ENCODE measurements around the gene MRPL22. TPM values are rescaled to one million over a fixed set of nuclear protein-coding genes. Genes with fewer than 3 reads are reported as not detected.
"Not testable (repeated sequence)": the region's sequence is repeated elsewhere in the genome, so short reads cannot be mapped to it uniquely, and the experiment has no call there.

The MRPL22 gene
- polyA plus RNA-seq, 4 donors = 33.6 to 63.5 (median 59.2) TPM

DNA sequence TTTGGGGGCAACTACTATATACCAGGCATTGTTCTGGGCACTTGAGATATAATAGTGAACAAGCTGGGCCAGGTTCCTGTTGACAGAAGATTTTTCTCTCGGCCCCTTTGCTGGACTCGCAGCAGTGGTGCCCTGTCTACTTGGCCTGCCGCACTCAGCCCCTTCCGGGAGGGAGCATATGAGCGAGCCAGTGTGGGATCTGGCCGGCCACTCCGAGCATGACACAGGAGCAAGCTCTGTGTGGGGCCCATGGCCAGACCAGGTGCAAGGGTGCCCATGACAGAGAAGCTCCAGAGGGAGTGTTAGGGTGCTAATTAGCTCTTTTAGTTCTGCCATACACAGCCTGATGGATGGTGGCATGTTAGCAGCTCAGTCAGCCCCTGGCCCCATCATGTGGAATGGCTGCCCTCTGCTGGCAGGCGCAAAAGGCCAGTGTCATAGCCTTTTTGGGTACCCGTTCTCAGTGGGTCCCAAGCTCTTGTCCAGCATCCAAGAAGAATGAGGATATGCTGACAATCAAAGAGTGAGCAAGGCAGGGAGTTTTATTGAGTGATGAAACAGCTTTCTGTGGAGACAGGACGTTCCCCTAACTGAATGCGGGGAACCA is 63.4 kb downstream of the MRPL22 start:
- Histone ChIP-seq H3K9me3 (ENCODE audit: control insufficient read depth in 2 of 2, insufficient read depth in 1 of 2, low read depth in 1 of 2, low read length in 1 of 2) (peaks cover 0 to 2% of the 10 kb centered on the region in 2 donors), H3K27ac (ENCODE audit: low read depth in 1 of 3, low read length in 2 of 3) (no peak overlapping the region), H3K4me1 (ENCODE audit: control insufficient read depth in 3 of 3, insufficient read depth in 2 of 3, low read depth in 1 of 3, low read length in 2 of 3) (no peaks in the 10 kb centered on the region), H3K4me3 (ENCODE audit: low read depth in 1 of 3, low read length in 3 of 3) (no peak overlapping the region), H3K27me3 (ENCODE audit: control insufficient read depth in 3 of 3, insufficient read depth in 3 of 3, low read length in 3 of 3) (no peaks in the 10 kb centered on the region), H3K36me3 (ENCODE audit: control insufficient read depth in 3 of 3, insufficient read depth in 2 of 3, low read depth in 1 of 3, low read length in 3 of 3) (no peaks in the 10 kb centered on the region)
- WGBS, 3 donors = 78 to 87% (median 84%) methylated on average over 11 of the region's 11 CpGs
- DNase-seq = peak; percentile 9 to 21
- no peak for FAIRE-seq

DNA sequence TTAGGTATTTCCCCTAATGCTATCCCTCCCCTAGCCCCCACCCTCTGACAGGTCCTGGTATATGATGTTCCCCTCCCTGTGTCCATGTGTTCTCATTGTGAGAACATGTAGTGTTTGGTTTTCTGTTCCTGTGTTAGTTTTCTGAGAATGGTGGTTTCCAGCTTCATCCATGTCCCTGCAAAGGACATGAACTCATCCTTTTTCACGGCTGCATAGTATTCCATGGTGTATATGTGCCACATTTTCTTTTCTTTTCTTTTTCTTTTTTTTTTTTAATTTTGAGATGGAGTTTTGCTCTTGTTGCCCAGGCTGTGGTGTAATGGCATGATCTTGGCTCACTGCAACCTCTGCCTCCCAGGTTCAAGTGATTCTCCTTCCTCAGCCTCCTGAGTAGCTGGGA is 65.4 kb downstream of the MRPL22 start:
- H3K4me3 ChIP-seq (ENCODE audit: low read depth in 1 of 3, low read length in 3 of 3); FAIRE-seq; H3K9me3 ChIP-seq (ENCODE audit: control insufficient read depth in 2 of 2, insufficient read depth in 1 of 2, low read depth in 1 of 2, low read length in 1 of 2); H3K36me3 ChIP-seq (ENCODE audit: control insufficient read depth in 3 of 3, insufficient read depth in 2 of 3, low read depth in 1 of 3, low read length in 3 of 3); H3K27ac ChIP-seq (ENCODE audit: low read depth in 1 of 3, low read length in 2 of 3); DNase-seq; H3K4me1 ChIP-seq (ENCODE audit: control insufficient read depth in 3 of 3, insufficient read depth in 2 of 3, low read depth in 1 of 3, low read length in 2 of 3); H3K27me3 ChIP-seq (ENCODE audit: control insufficient read depth in 3 of 3, insufficient read depth in 3 of 3, low read length in 3 of 3): not testable (repeated sequence)
- 85 to 100% (median 86%) methylated on average over 1 of the region's 1 CpG for WGBS, 3 donors

DNA sequence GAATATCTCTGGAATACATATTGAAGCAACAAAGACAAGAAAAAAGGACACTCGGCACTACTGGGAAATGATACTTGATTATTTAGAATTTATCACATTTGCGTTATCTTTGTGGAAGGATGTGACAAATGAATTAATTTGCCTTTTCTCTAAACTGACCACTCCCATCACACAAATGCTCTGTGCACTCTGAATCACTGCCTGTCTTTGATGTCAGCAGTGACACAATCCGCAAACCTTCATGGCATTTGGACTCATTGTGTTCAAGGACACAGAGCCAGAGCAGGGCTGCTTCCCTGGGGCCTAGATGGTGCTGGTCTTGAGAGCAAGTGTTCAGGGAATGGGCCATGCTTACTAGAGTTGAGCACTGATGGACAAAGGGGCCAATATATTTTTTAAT is 67.8 kb downstream of the MRPL22 start:
- Histone ChIP-seq H3K27me3 (ENCODE audit: control insufficient read depth in 3 of 3, insufficient read depth in 3 of 3, low read length in 3 of 3) (no peaks in the 10 kb centered on the region), H3K36me3 (ENCODE audit: control insufficient read depth in 3 of 3, insufficient read depth in 2 of 3, low read depth in 1 of 3, low read length in 3 of 3) (no peaks in the 10 kb centered on the region), H3K27ac (ENCODE audit: low read depth in 1 of 3, low read length in 2 of 3) (no peak overlapping the region), H3K9me3 (ENCODE audit: control insufficient read depth in 2 of 2, insufficient read depth in 1 of 2, low read depth in 1 of 2, low read length in 1 of 2) (peaks cover 0 to 4% of the 10 kb centered on the region in 2 donors), H3K4me1 (ENCODE audit: control insufficient read depth in 3 of 3, insufficient read depth in 2 of 3, low read depth in 1 of 3, low read length in 2 of 3) (no peaks in the 10 kb centered on the region), H3K4me3 (ENCODE audit: low read depth in 1 of 3, low read length in 3 of 3) (no peak overlapping the region)
- DNase-seq = no peak
- 79 to 89% (median 85%) methylated on average over 3 of the region's 3 CpGs for WGBS, 3 donors
- FAIRE-seq = no peak

DNA sequence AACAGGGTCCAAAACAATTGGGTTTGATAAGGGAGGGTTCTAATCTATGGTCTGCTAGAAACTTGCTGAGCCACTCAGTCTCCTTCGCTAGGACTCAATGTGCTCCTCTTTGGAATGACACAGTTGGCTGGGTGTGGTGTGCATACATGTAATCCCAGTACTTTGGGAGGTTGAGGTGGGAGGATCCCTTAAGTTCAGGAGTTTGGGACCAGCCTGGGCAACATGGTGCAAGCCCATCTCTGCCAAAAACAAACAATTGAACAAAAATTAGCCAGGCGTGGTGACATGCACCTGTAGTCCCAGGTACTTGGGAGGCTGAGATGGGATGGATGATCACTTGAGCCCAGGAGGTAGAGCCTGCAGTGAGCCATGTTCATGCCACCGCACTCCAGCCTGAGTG is 70.0 kb downstream of the MRPL22 start:
- WGBS, 3 donors = 80 to 88% (median 88%) methylated on average over 3 of the region's 3 CpGs
- Histone ChIP-seq H3K4me1 (ENCODE audit: control insufficient read depth in 3 of 3, insufficient read depth in 2 of 3, low read depth in 1 of 3, low read length in 2 of 3) (no peaks in the 10 kb centered on the region), H3K36me3 (ENCODE audit: control insufficient read depth in 3 of 3, insufficient read depth in 2 of 3, low read depth in 1 of 3, low read length in 3 of 3) (no peaks in the 10 kb centered on the region), H3K4me3 (ENCODE audit: low read depth in 1 of 3, low read length in 3 of 3) (no peak overlapping the region), H3K9me3 (ENCODE audit: control insufficient read depth in 2 of 2, insufficient read depth in 1 of 2, low read depth in 1 of 2, low read length in 1 of 2) (peaks cover 0 to 4% of the 10 kb centered on the region in 2 donors), H3K27ac (ENCODE audit: low read depth in 1 of 3, low read length in 2 of 3) (no peak overlapping the region), H3K27me3 (ENCODE audit: control insufficient read depth in 3 of 3, insufficient read depth in 3 of 3, low read length in 3 of 3) (no peaks in the 10 kb centered on the region)
- DNase-seq (no peak), FAIRE-seq (no peak)

DNA sequence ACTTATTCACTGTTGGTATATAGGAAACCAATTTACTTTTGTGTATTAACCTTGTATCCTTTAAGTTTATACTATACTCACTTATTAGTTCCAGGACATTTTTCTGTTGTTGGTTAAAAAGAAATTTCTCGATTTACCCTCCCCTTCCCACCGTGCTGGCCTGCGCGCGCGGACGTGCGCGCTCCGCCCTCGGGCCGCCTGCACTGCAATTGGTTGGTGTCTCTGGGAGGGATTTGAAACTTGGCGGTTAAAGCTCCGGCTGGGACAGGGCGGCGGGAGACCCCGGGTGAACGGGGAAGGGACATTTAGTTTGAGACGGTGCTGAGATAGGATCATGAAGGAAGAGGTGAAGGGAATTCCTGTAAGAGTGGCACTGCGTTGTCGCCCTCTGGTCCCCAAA is 72.7 kb downstream of the MRPL22 start, which contains the start of gene KIF4B:
KIF4B (plus strand) TSS at position 230 of the 400 bp plus-strand sequence; CDS start at position 335, 105 bp downstream.
- H3K27ac ChIP-seq (ENCODE audit: low read depth in 1 of 3, low read length in 2 of 3) = no peak within 1 kb of the TSS
- FAIRE-seq = no peak
- no peaks in the 10 kb centered on the region for H3K27me3 ChIP-seq (ENCODE audit: control insufficient read depth in 3 of 3, insufficient read depth in 3 of 3, low read length in 3 of 3)
- peaks cover 0 to 4% of the 10 kb centered on the region in 2 donors for H3K9me3 ChIP-seq (ENCODE audit: control insufficient read depth in 2 of 2, insufficient read depth in 1 of 2, low read depth in 1 of 2, low read length in 1 of 2)
- H3K36me3 ChIP-seq (ENCODE audit: control insufficient read depth in 3 of 3, insufficient read depth in 2 of 3, low read depth in 1 of 3, low read length in 3 of 3) = no peaks in the 10 kb centered on the region
- H3K4me3 ChIP-seq (ENCODE audit: low read depth in 1 of 3, low read length in 3 of 3) = no peak within 1 kb of the TSS
- no peak for DNase-seq
- 94 to 97% (median 96%) methylated on average over 21 of the region's 21 CpGs for WGBS, 3 donors
- H3K4me1 ChIP-seq (ENCODE audit: control insufficient read depth in 3 of 3, insufficient read depth in 2 of 3, low read depth in 1 of 3, low read length in 2 of 3) = no peaks in the 10 kb centered on the region

DNA sequence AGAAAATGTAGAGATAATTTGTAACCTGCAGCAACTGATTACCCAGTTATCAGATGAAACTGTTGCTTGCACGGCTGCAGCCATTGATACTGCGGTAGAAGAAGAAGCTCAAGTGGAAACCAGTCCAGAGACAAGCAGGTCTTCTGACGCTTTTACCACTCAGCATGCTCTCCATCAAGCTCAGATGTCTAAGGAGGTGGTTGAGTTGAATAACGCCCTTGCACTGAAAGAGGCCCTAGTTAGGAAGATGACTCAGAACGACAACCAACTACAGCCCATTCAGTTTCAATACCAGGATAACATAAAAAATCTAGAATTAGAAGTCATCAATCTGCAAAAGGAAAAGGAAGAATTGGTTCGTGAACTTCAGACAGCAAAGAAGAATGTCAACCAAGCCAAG is 74.4 kb downstream of the MRPL22 start:
- no peak for FAIRE-seq
- 62 to 73% (median 71%) methylated on average over 6 of the region's 6 CpGs for WGBS, 3 donors
- no peak for DNase-seq
- no peaks in the 10 kb centered on the region for H3K27me3 ChIP-seq (ENCODE audit: control insufficient read depth in 3 of 3, insufficient read depth in 3 of 3, low read length in 3 of 3)
- no peaks in the 10 kb centered on the region for H3K4me1 ChIP-seq (ENCODE audit: control insufficient read depth in 3 of 3, insufficient read depth in 2 of 3, low read depth in 1 of 3, low read length in 2 of 3)
- H3K36me3 ChIP-seq (ENCODE audit: control insufficient read depth in 3 of 3, insufficient read depth in 2 of 3, low read depth in 1 of 3, low read length in 3 of 3) = no peaks in the 10 kb centered on the region
- peaks cover 0 to 4% of the 10 kb centered on the region in 2 donors for H3K9me3 ChIP-seq (ENCODE audit: control insufficient read depth in 2 of 2, insufficient read depth in 1 of 2, low read depth in 1 of 2, low read length in 1 of 2)
- no peak overlapping the region for H3K27ac ChIP-seq (ENCODE audit: low read depth in 1 of 3, low read length in 2 of 3)
- no peak overlapping the region for H3K4me3 ChIP-seq (ENCODE audit: low read depth in 1 of 3, low read length in 3 of 3)

DNA sequence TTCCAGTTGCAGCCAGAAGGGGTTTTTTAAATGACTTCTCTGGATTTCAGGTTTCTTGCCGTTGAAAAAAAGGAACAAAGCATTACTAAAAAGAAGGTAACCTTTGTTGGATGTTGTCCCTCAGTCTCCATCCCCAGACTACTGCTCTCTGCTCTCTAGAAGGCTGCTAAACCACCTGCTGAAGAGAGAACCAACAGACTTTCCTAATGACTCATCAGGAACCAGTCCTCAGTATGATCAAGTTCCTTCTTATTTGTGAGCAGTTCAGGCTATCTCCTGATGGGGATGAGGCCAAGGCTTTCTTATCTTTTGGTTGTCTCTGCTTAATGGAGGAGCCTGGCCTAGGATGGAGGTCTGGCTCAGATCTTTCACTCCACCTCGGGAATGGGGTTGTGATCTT is 76.7 kb downstream of the MRPL22 start:
- 53 to 68% (median 63%) methylated on average over 2 of the region's 2 CpGs for WGBS, 3 donors
- no peak overlapping the region for H3K27ac ChIP-seq (ENCODE audit: low read depth in 1 of 3, low read length in 2 of 3)
- no peaks in the 10 kb centered on the region for H3K36me3 ChIP-seq (ENCODE audit: control insufficient read depth in 3 of 3, insufficient read depth in 2 of 3, low read depth in 1 of 3, low read length in 3 of 3)

More for the DNA sequence above, 76.7 kb downstream of the MRPL22 start:
- DNase-seq (no peak), FAIRE-seq (no peak)
- no peaks in the 10 kb centered on the region for H3K27me3 ChIP-seq (ENCODE audit: control insufficient read depth in 3 of 3, insufficient read depth in 3 of 3, low read length in 3 of 3)
- H3K4me3 ChIP-seq (ENCODE audit: low read depth in 1 of 3, low read length in 3 of 3) = no peak overlapping the region
- H3K9me3 ChIP-seq (ENCODE audit: control insufficient read depth in 2 of 2, insufficient read depth in 1 of 2, low read depth in 1 of 2, low read length in 1 of 2) = peaks cover 0 to 4% of the 10 kb centered on the region in 2 donors
- no peaks in the 10 kb centered on the region for H3K4me1 ChIP-seq (ENCODE audit: control insufficient read depth in 3 of 3, insufficient read depth in 2 of 3, low read depth in 1 of 3, low read length in 2 of 3)

Measured in small intestine (tissue), 7 donors.